ENCODE results near the gene CCDC63. TPM values are rescaled to one million over a fixed set of nuclear protein-coding genes. Genes with fewer than 3 reads are reported as not detected.

Gene CCDC63
- total and polyA plus RNA-seq, 2 donors: 0.14 to 0.19 TPM

GRCh38 chr12:110826592-110827200, 20.1 kb upstream of the CCDC63 start:
- Histone ChIP-seq H3K27ac (ENCODE audit: low read depth in 1 of 2, low read length in 1 of 2) (no peak overlapping the region), H3K27me3 (ENCODE audit: control insufficient read depth in 2 of 2, insufficient read depth in 1 of 2, low read length in 1 of 2) (no peaks in the 10 kb centered on the region), H3K4me3 (ENCODE audit: low read length in 2 of 2) (no peak overlapping the region), H3K4me1 (ENCODE audit: control insufficient read depth in 2 of 2, insufficient read depth in 2 of 2, low read length in 2 of 2) (peaks cover 0 to 4% of the 10 kb centered on the region in 2 donors), H3K36me3 (ENCODE audit: control insufficient read depth in 2 of 2, insufficient read depth in 2 of 2, low read length in 1 of 2) (no peaks in the 10 kb centered on the region), H3K9me3 (ENCODE audit: control insufficient read depth in 2 of 2, insufficient read depth in 1 of 2, low read length in 1 of 2) (no peaks in the 10 kb centered on the region)
- 44% methylated on average over 14 of the region's 14 CpGs for WGBS
- DNase-seq (ENCODE audit: low read depth in 6 of 9, low spot score in 9 of 9): peak; percentile 61 to 93 (median 85)

DNA sequence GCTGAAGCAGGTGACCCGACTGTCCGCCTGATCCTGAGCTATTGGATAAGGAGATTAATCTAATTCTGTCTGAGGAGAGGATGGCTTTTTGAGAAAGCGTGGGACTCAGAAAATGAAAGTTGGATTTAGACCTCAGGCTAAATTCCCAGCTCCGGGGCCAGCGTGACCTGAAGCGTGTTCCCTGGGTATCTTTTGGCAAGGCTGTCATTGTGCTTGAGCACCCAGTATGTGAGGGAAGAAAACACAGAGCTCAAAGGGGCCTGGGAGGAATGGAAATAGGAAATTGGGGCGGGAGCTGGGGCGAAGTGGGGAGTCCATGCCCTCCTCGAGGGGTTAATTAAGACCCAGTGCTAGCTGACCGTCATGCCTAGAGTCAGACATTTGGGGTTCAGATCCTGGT, 17.5 kb upstream of the CCDC63 start:
- Histone ChIP-seq H3K9me3 (ENCODE audit: control insufficient read depth in 2 of 2, insufficient read depth in 1 of 2, low read length in 1 of 2) (no peaks in the 10 kb centered on the region), H3K4me3 (ENCODE audit: low read length in 2 of 2) (no peak overlapping the region), H3K36me3 (ENCODE audit: control insufficient read depth in 2 of 2, insufficient read depth in 2 of 2, low read length in 1 of 2) (no peaks in the 10 kb centered on the region), H3K4me1 (ENCODE audit: control insufficient read depth in 2 of 2, insufficient read depth in 2 of 2, low read length in 2 of 2) (peaks cover 0 to 4% of the 10 kb centered on the region in 2 donors), H3K27me3 (ENCODE audit: control insufficient read depth in 2 of 2, insufficient read depth in 1 of 2, low read length in 1 of 2) (no peaks in the 10 kb centered on the region), H3K27ac (ENCODE audit: low read depth in 1 of 2, low read length in 1 of 2) (no peak overlapping the region)
- DNase-seq (ENCODE audit: low read depth in 6 of 9, low spot score in 9 of 9): no peak
- WGBS: 94% methylated on average over 10 of the region's 10 CpGs

DNA sequence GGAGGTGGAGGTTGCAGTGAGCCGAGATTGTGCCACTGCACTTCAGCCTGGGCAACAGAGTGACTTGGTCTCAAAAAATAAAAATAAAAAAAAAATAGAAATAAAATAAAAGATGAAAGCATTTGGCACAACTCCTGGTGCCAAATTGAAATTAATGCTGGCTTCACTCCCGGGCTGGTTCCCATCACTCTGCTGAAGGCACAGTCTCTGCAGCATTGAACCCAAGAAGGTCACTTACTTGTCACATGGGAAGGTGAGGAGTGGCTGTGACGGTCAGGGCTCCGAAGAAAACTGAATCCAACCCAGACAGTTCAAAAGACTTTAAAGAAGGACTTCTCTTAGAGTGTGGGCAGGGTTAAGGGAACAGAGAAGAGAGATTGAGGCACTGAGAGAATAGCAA, 10.5 kb upstream of the CCDC63 start:
- Histone ChIP-seq H3K4me3 (ENCODE audit: low read length in 2 of 2) (no peak overlapping the region), H3K4me1 (ENCODE audit: control insufficient read depth in 2 of 2, insufficient read depth in 2 of 2, low read length in 2 of 2) (no peaks in the 10 kb centered on the region), H3K27me3 (ENCODE audit: control insufficient read depth in 2 of 2, insufficient read depth in 1 of 2, low read length in 1 of 2) (no peaks in the 10 kb centered on the region), H3K36me3 (ENCODE audit: control insufficient read depth in 2 of 2, insufficient read depth in 2 of 2, low read length in 1 of 2) (no peaks in the 10 kb centered on the region), H3K9me3 (ENCODE audit: control insufficient read depth in 2 of 2, insufficient read depth in 1 of 2, low read length in 1 of 2) (no peaks in the 10 kb centered on the region), H3K27ac (ENCODE audit: low read depth in 1 of 2, low read length in 1 of 2) (no peak overlapping the region)
- no peak for DNase-seq (ENCODE audit: low read depth in 6 of 9, low spot score in 9 of 9)
- 95% methylated on average over 4 of the region's 4 CpGs for WGBS

DNA sequence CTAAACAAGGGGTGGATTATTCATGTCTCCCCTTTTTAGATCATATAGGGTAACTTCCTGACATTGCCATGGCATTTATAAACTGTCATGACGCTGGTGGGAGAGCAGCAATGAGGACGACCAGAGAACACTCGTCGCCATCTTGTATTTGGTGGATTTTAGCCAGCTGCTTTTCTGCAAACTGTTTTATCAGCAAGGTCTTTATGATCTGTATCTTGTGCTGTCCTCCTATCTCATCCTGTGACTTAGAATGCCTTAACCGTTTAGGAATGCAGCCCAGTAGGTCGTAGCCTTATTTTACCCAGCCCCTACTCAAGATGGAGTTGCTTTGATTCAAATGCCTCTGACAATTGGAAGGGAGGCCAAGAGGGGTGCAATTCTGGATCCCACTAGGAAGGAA, 5.8 kb upstream of the CCDC63 start:
- no peak overlapping the region for H3K27ac ChIP-seq (ENCODE audit: low read depth in 1 of 2, low read length in 1 of 2)
- H3K4me3 ChIP-seq (ENCODE audit: low read length in 2 of 2): no peak overlapping the region
- no peaks in the 10 kb centered on the region for H3K4me1 ChIP-seq (ENCODE audit: control insufficient read depth in 2 of 2, insufficient read depth in 2 of 2, low read length in 2 of 2)
- WGBS: 89% methylated on average over 6 of the region's 6 CpGs
- H3K36me3 ChIP-seq (ENCODE audit: control insufficient read depth in 2 of 2, insufficient read depth in 2 of 2, low read length in 1 of 2): no peaks in the 10 kb centered on the region
- peaks cover 2 to 13% of the 10 kb centered on the region in 2 donors for H3K27me3 ChIP-seq (ENCODE audit: control insufficient read depth in 2 of 2, insufficient read depth in 1 of 2, low read length in 1 of 2)
- DNase-seq (ENCODE audit: low read depth in 6 of 9, low spot score in 9 of 9): no peak
- no peaks in the 10 kb centered on the region for H3K9me3 ChIP-seq (ENCODE audit: control insufficient read depth in 2 of 2, insufficient read depth in 1 of 2, low read length in 1 of 2)

GRCh38 chr12:110844131-110844530, 2.7 kb upstream of the CCDC63 start:
- 75% methylated on average over 3 of the region's 3 CpGs for WGBS
- peaks cover 15 to 38% of the 10 kb centered on the region in 2 donors for H3K27me3 ChIP-seq (ENCODE audit: control insufficient read depth in 2 of 2, insufficient read depth in 1 of 2, low read length in 1 of 2)
- no peaks in the 10 kb centered on the region for H3K36me3 ChIP-seq (ENCODE audit: control insufficient read depth in 2 of 2, insufficient read depth in 2 of 2, low read length in 1 of 2)
- H3K4me1 ChIP-seq (ENCODE audit: control insufficient read depth in 2 of 2, insufficient read depth in 2 of 2, low read length in 2 of 2): peaks cover 0 to 7% of the 10 kb centered on the region in 2 donors
- DNase-seq (ENCODE audit: low read depth in 6 of 9, low spot score in 9 of 9): no peak
- H3K4me3 ChIP-seq (ENCODE audit: low read length in 2 of 2): no peak overlapping the region
- H3K27ac ChIP-seq (ENCODE audit: low read depth in 1 of 2, low read length in 1 of 2): no peak overlapping the region
- H3K9me3 ChIP-seq (ENCODE audit: control insufficient read depth in 2 of 2, insufficient read depth in 1 of 2, low read length in 1 of 2): peaks cover 0 to 1% of the 10 kb centered on the region in 2 donors

- no peak for DNase-seq (ENCODE audit: low read depth in 6 of 9, low spot score in 9 of 9)
- Histone ChIP-seq H3K4me1 (ENCODE audit: control insufficient read depth in 2 of 2, insufficient read depth in 2 of 2, low read length in 2 of 2) (peaks cover 0 to 7% of the 10 kb centered on the region in 2 donors), H3K4me3 (ENCODE audit: low read length in 2 of 2) (no peak overlapping the region), H3K9me3 (ENCODE audit: control insufficient read depth in 2 of 2, insufficient read depth in 1 of 2, low read length in 1 of 2) (peaks cover 0 to 1% of the 10 kb centered on the region in 2 donors), H3K27me3 (ENCODE audit: control insufficient read depth in 2 of 2, insufficient read depth in 1 of 2, low read length in 1 of 2) (peaks cover 15 to 38% of the 10 kb centered on the region in 2 donors), H3K27ac (ENCODE audit: low read depth in 1 of 2, low read length in 1 of 2) (no peak overlapping the region), H3K36me3 (ENCODE audit: control insufficient read depth in 2 of 2, insufficient read depth in 2 of 2, low read length in 1 of 2) (no peaks in the 10 kb centered on the region)
- WGBS: 87% methylated on average over 15 of the region's 15 CpGs
Measured at GRCh38 chr12:110844551-110845338, 2.0 kb upstream of the CCDC63 start.

DNA sequence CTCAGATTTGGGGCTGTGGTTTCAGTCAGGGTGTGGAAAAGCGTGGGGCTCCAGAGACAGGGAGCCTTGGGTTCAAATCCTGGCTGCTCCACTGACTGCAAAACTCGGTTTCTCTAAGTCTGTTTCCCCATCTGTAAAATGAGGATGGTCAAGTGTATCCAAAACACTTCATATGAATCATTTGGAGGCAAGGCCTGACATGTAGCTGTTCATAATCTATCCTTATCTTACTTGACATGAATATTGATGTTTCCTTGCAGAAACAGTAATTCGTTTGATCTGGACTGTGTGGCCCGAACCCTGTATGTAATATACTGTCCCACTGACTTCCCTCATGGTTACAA, 1.5 kb upstream of the CCDC63 start:
- 92% methylated on average over 4 of the region's 4 CpGs for WGBS
- Histone ChIP-seq H3K27ac (ENCODE audit: low read depth in 1 of 2, low read length in 1 of 2) (no peak overlapping the region), H3K9me3 (ENCODE audit: control insufficient read depth in 2 of 2, insufficient read depth in 1 of 2, low read length in 1 of 2) (peaks cover 0 to 1% of the 10 kb centered on the region in 2 donors), H3K4me1 (ENCODE audit: control insufficient read depth in 2 of 2, insufficient read depth in 2 of 2, low read length in 2 of 2) (peaks cover 0 to 7% of the 10 kb centered on the region in 2 donors), H3K4me3 (ENCODE audit: low read length in 2 of 2) (no peak overlapping the region), H3K27me3 (ENCODE audit: control insufficient read depth in 2 of 2, insufficient read depth in 1 of 2, low read length in 1 of 2) (peaks cover 15 to 38% of the 10 kb centered on the region in 2 donors), H3K36me3 (ENCODE audit: control insufficient read depth in 2 of 2, insufficient read depth in 2 of 2, low read length in 1 of 2) (no peaks in the 10 kb centered on the region)
- DNase-seq (ENCODE audit: low read depth in 6 of 9, low spot score in 9 of 9): no peak

DNA sequence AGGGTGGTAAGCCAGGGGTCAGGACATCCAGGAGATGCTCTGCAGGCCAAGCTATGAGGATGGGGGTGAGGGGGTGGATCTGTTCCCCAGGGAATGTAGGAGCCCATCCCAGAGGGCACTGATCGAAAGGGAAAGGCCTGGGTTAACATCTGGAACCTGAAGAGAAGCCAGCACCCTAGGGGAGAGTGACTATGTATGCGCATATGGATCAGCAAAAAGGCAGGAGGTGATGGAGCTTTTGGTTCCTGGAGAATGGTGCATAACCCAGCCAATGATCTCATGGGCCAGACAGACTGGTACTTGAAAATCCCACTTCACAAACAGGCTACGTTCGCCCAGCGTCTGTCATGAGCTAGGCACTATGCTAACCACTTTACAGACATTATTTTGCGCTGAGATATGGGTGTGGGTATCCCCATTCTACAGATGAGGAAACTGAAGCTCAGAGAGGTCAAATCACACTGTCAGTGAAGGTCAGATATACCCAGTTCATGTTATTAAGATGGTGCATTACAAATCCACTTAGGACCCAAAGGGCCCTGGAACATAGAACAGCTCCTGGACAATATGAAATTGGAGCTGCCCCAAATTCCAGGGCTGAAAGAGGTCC, 1.6 kb downstream of the CCDC63 start:
- Histone ChIP-seq H3K4me1 (ENCODE audit: control insufficient read depth in 2 of 2, insufficient read depth in 2 of 2, low read length in 2 of 2) (peaks cover 0 to 9% of the 10 kb centered on the region in 2 donors), H3K27me3 (ENCODE audit: control insufficient read depth in 2 of 2, insufficient read depth in 1 of 2, low read length in 1 of 2) (peaks cover 17 to 40% of the 10 kb centered on the region in 2 donors), H3K9me3 (ENCODE audit: control insufficient read depth in 2 of 2, insufficient read depth in 1 of 2, low read length in 1 of 2) (peaks cover 0 to 1% of the 10 kb centered on the region in 2 donors), H3K27ac (ENCODE audit: low read depth in 1 of 2, low read length in 1 of 2) (no peak overlapping the region), H3K4me3 (ENCODE audit: low read length in 2 of 2) (no peak overlapping the region), H3K36me3 (ENCODE audit: control insufficient read depth in 2 of 2, insufficient read depth in 2 of 2, low read length in 1 of 2) (no peaks in the 10 kb centered on the region)
- WGBS: 98% methylated on average over 6 of the region's 6 CpGs
- DNase-seq (ENCODE audit: low read depth in 6 of 9, low spot score in 9 of 9): no peak

DNA sequence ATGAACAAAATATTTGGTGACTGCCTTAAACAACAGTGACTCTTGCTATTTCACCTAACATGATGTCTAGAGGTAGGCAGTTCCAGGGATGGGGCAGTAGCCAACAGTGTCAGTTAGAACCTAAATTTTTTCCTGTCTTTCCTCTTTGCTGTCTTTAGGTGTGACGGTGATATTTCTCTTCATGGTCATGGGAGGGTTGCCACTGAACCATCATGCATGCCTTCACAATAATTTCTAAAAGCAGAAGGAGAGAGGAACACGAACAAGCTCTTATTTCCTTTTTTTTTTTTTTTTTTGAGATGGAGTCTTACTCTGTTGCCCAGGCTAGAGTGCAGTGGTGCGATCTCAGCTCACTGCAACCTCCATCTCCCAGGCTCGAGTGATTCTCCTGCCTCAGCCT, 2.4 kb downstream of the CCDC63 start:
- H3K27me3 ChIP-seq (ENCODE audit: control insufficient read depth in 2 of 2, insufficient read depth in 1 of 2, low read length in 1 of 2): peaks cover 17 to 40% of the 10 kb centered on the region in 2 donors
- H3K4me1 ChIP-seq (ENCODE audit: control insufficient read depth in 2 of 2, insufficient read depth in 2 of 2, low read length in 2 of 2): peaks cover 0 to 15% of the 10 kb centered on the region in 2 donors
- H3K27ac ChIP-seq (ENCODE audit: low read depth in 1 of 2, low read length in 1 of 2): no peak overlapping the region
- no peak for DNase-seq (ENCODE audit: low read depth in 6 of 9, low spot score in 9 of 9)
- 87% methylated on average over 4 of the region's 4 CpGs for WGBS
- H3K9me3 ChIP-seq (ENCODE audit: control insufficient read depth in 2 of 2, insufficient read depth in 1 of 2, low read length in 1 of 2): peaks cover 0 to 1% of the 10 kb centered on the region in 2 donors
- no peak overlapping the region for H3K4me3 ChIP-seq (ENCODE audit: low read length in 2 of 2)
- H3K36me3 ChIP-seq (ENCODE audit: control insufficient read depth in 2 of 2, insufficient read depth in 2 of 2, low read length in 1 of 2): no peaks in the 10 kb centered on the region
